Uterus (tissue), 2 donors: Measurements from ENCODE around the gene SIPA1L3.

Experiments used
- CTCF ChIP-seq, 4 experiments: fragments of 200-600 bp in 2 of 4; fragments of 450-650 bp in 2 of 4; sonication (generic) in 2 of 4; IDR thresholded peaks; one replicate each; pipeline ENCODE4 v1.5.1; 2016 to 2019; ENCODE audit warnings: antibody characterized with exemption in 4 of 4, mild to moderate bottlenecking in 2 of 4, moderate library complexity in 1 of 4
- POLR2A ChIP-seq, 2 donors: fragments of 450-650 bp; IDR thresholded peaks; one replicate each; pipeline ENCODE4 v1.6.1; 2016; ENCODE audit warnings: antibody characterized with exemption in 2 of 2, mild to moderate bottlenecking in 1 of 2, moderate library complexity in 1 of 2

GRCh38 chr19:37981785-37982475 is 74.9 kb downstream of the SIPA1L3 start:
- TF ChIP-seq CTCF (IDR thresholded peaks at IDR 0.05) (no peak), POLR2A (IDR thresholded peaks at IDR 0.05) (no peak)
